H9 (cell line): ENCODE data around the gene SOD3. TPM values are rescaled to one million over a fixed set of nuclear protein-coding genes. Genes with fewer than 3 reads are reported as not detected.

Experiments
- DNase-seq: peaks from one replicate; pipeline ENCODE4 v3.0.0-alpha.2; 2017
- H2AFZ ChIP-seq: one replicate; pipeline ENCODE4 v1.6.1; 2013; ENCODE audit warnings: mild to moderate bottlenecking, low read length, control low read depth, moderate library complexity
- H2AK5ac ChIP-seq: 2 replicates; pipeline ENCODE4 v1.6.1; 2013; ENCODE audit warnings: low read length, control low read depth, mixed read lengths; ENCODE audit not compliant: insufficient read length
- H2BK120ac ChIP-seq: one replicate; pipeline ENCODE4 v1.6.1; 2013; ENCODE audit warnings: low read depth, mild to moderate bottlenecking, low read length, control low read depth, inconsistent platforms; ENCODE audit not compliant: poor library complexity, severe bottlenecking
- H2BK12ac ChIP-seq: 2 replicates; pipeline ENCODE4 v1.6.1; 2013; ENCODE audit warnings: low read length, control low read depth, mixed read lengths, low read depth; ENCODE audit not compliant: insufficient read length
- H2BK15ac ChIP-seq: 2 replicates; pipeline ENCODE4 v1.6.1; 2013; ENCODE audit warnings: low read depth, low read length, control low read depth
- H2BK20ac ChIP-seq: one replicate; pipeline ENCODE4 v1.6.1; 2013; ENCODE audit warnings: low read depth, mild to moderate bottlenecking, low read length, control low read depth, inconsistent platforms; ENCODE audit not compliant: poor library complexity, severe bottlenecking
- H2BK5ac ChIP-seq: 2 replicates; pipeline ENCODE4 v1.6.1; 2013; ENCODE audit warnings: low read length, control low read depth, mixed read lengths; ENCODE audit not compliant: insufficient read length
- H3K14ac ChIP-seq: 2 replicates; pipeline ENCODE4 v1.6.1; 2013; ENCODE audit warnings: low read length, control low read depth; ENCODE audit not compliant: insufficient read depth
- H3K18ac ChIP-seq: 2 replicates; pipeline ENCODE4 v1.6.1; 2013; ENCODE audit warnings: low read depth, mild to moderate bottlenecking, mixed read lengths, low read length, control low read depth; ENCODE audit not compliant: insufficient read length
- H3K23ac ChIP-seq: 2 replicates; pipeline ENCODE4 v1.6.1; 2013; ENCODE audit warnings: low read length, control low read depth, mixed read lengths, low read depth; ENCODE audit not compliant: insufficient read length
- H3K23me2 ChIP-seq: 2 replicates; pipeline ENCODE4 v1.6.1; 2013; ENCODE audit warnings: low read depth, mild to moderate bottlenecking, mixed read lengths, low read length, control low read depth; ENCODE audit not compliant: insufficient read length, poor library complexity, severe bottlenecking
- H3K27ac ChIP-seq: 2 replicates; pipeline ENCODE4 v1.5.1; 2013; ENCODE audit warnings: low read length, control low read depth, mixed read lengths, low read depth; ENCODE audit not compliant: insufficient read length
- H3K27me3 ChIP-seq: 2 replicates; pipeline ENCODE4 v1.6.1; 2013; ENCODE audit warnings: low read length, control low read depth, inconsistent platforms; ENCODE audit not compliant: insufficient read depth
- H3K4ac ChIP-seq: 2 replicates; pipeline ENCODE4 v1.6.1; 2013; ENCODE audit warnings: low read depth, mild to moderate bottlenecking, control low read depth, inconsistent platforms, low read length, moderate library complexity
- H3K4me1 ChIP-seq: 2 replicates; pipeline ENCODE4 v1.6.1; 2013; ENCODE audit warnings: low read length, control low read depth, inconsistent platforms; ENCODE audit not compliant: insufficient read depth
- H3K4me2 ChIP-seq: 2 replicates; pipeline ENCODE4 v1.6.1; 2013; ENCODE audit warnings: low read length, control low read depth, mixed read lengths; ENCODE audit not compliant: insufficient read length, insufficient read depth
- H3K56ac ChIP-seq: 2 replicates; pipeline ENCODE4 v1.6.1; 2013; ENCODE audit warnings: low read depth, mild to moderate bottlenecking, mixed read lengths, low read length, control low read depth; ENCODE audit not compliant: insufficient read length
- H3K79me1 ChIP-seq: 2 replicates; pipeline ENCODE4 v1.6.1; 2013; ENCODE audit warnings: low read depth, mild to moderate bottlenecking, moderate library complexity, low read length, control low read depth, inconsistent platforms; ENCODE audit not compliant: insufficient read depth, poor library complexity, severe bottlenecking
- H3K79me2 ChIP-seq: 2 replicates; pipeline ENCODE4 v1.6.1; 2013; ENCODE audit warnings: low read length, control low read depth, inconsistent platforms; ENCODE audit not compliant: insufficient read depth
- H3K9ac ChIP-seq: 2 replicates; pipeline ENCODE4 v1.6.1; 2013; ENCODE audit warnings: low read length, control low read depth, mixed read lengths; ENCODE audit not compliant: insufficient read length; ENCODE audit errors: extremely low read depth
- H3K9me3 ChIP-seq: one replicate; pipeline ENCODE4 v1.6.1; 2013; ENCODE audit warnings: low read depth, low read length, inconsistent platforms; ENCODE audit not compliant: control insufficient read depth
- H3T11ph ChIP-seq: one replicate; pipeline ENCODE4 v1.6.1; 2013; ENCODE audit warnings: mild to moderate bottlenecking, low read length, control low read depth, inconsistent platforms
- H4K20me1 ChIP-seq: one replicate; pipeline ENCODE4 v1.6.1; 2013; ENCODE audit not compliant: control insufficient read depth, insufficient read length, insufficient read depth
- H4K5ac ChIP-seq: 2 replicates; pipeline ENCODE4 v1.6.1; 2013; ENCODE audit warnings: low read depth, mild to moderate bottlenecking, mixed read lengths, low read length, control low read depth; ENCODE audit not compliant: insufficient read length
- H4K8ac ChIP-seq: replicated peaks from 2 replicates; pipeline ENCODE4 v1.6.1; 2013; ENCODE audit warnings: low read length, control low read depth, mixed read lengths, low read depth; ENCODE audit not compliant: insufficient read length
- H4K91ac ChIP-seq: 2 replicates; pipeline ENCODE4 v1.6.1; 2013; ENCODE audit warnings: low read depth, mild to moderate bottlenecking, moderate library complexity, mixed read lengths, low read length, control low read depth; ENCODE audit not compliant: insufficient read length
- H3K27ac Mint-ChIP-seq, 3 experiments: 2 replicates in 2 of 3; 3 replicates in 1 of 3; pipeline ENCODE4 v1.8.0; 2020 to 2021; ENCODE audit warnings: mixed read lengths in 3 of 3, mild to moderate bottlenecking in 1 of 3, moderate library complexity in 1 of 3
- H3K27me3 Mint-ChIP-seq: 2 replicates; pipeline ENCODE4 v1.8.0; 2021; ENCODE audit warnings: low read depth, mild to moderate bottlenecking, moderate library complexity, mixed read lengths
- H3K36me3 Mint-ChIP-seq, 3 experiments: 2 replicates in 2 of 3; 3 replicates in 1 of 3; pipeline ENCODE4 v1.8.0; 2020 to 2021; ENCODE audit warnings: low read depth in 3 of 3, mixed read lengths in 3 of 3; ENCODE audit not compliant: insufficient read depth in 1 of 3
- H3K4me1 Mint-ChIP-seq, 2 experiments: 2 replicates each; pipeline ENCODE4 v1.8.0; 2020; ENCODE audit warnings: mixed read lengths in 2 of 2
- H3K4me3 Mint-ChIP-seq, 2 experiments: 2 replicates in 1 of 2; 3 replicates in 1 of 2; pipeline ENCODE4 v1.8.0; 2020 to 2021; ENCODE audit warnings: mild to moderate bottlenecking in 2 of 2, mixed read lengths in 2 of 2, moderate library complexity in 1 of 2
- H3K9me3 Mint-ChIP-seq, 2 experiments: 2 replicates in 1 of 2; 3 replicates in 1 of 2; pipeline ENCODE4 v1.8.0; 2020; ENCODE audit warnings: mild to moderate bottlenecking in 2 of 2, mixed read lengths in 2 of 2, moderate library complexity in 1 of 2
- WGBS: extraction: QIAGEN DNeasy Blood & Tissue Kit; methylation state at CpG from one replicate; pipeline ENCODE4 v1.1.7; 2013; ENCODE audit warnings: missing lambda C conversion rate, low lambda C conversion rate, mixed read lengths; ENCODE audit not compliant: insufficient read length; ENCODE audit errors: extremely low coverage; 5-methylcytosine and 5-hydroxymethylcytosine counted together
- total RNA-seq: library from RNA; stranded (reverse); gene quantifications from 2 replicates; pipeline ENCODE4 v1.2.1, GENCODE V29; 2021
- TF ChIP-seq, protein P1 (sequence below): fragments of 200-600 bp; sonication (generic); conservative IDR thresholded peaks from 3 replicates; pipeline ENCODE4 v1.8.0; 2021; ENCODE audit warnings: antibody characterized with exemption, mild to moderate bottlenecking

The SOD3 gene
- total RNA-seq, 1 experiment from 2014 or later, result 3.3 TPM

DNA sequence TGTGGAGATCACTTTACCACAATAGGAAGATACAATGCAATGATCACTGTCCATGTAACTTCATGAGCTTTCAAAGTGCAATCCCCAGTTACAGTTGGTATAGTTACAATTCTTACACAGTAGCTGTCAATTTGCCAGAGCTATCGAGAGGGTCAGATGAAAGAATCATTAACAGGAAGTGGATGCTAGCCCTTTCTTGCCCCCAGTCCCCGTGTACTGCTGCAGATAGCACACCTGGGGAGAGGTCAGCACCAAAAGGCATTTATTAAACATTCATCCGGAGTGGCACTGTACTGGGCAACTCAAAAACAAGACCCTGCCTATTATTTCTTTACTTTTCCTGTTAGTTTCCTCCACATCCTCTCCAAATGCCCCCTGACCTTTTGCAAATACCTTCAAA lies 47.7 kb downstream of the SOD3 start:
- Histone ChIP-seq H4K5ac (no peak overlapping the region), H3K4me1 (0 out of 2 replicates have a peak, but pooled peaks cover 3% of the 10 kb centered on the region), H3K9me3 (no peaks in the 10 kb centered on the region), H2BK15ac (no peak overlapping the region), H4K20me1 (no peaks in the 10 kb centered on the region), H3K4me2 (no peak overlapping the region), H2AK5ac (no peak overlapping the region), H2BK5ac (no peak overlapping the region), H3T11ph (no peak overlapping the region), H2AFZ (no peak overlapping the region), H3K27me3 (no peaks in the 10 kb centered on the region), H4K91ac (no peak overlapping the region), H2BK20ac (no peak overlapping the region), H3K9ac (no peak overlapping the region), H3K23ac (no peak overlapping the region), H3K4ac (no peak overlapping the region), H3K27ac (no peak overlapping the region), H3K56ac (no peak overlapping the region), H3K79me2 (no peaks in the 10 kb centered on the region), H3K18ac (no peak overlapping the region), H3K79me1 (no peaks in the 10 kb centered on the region), H3K14ac (no peak overlapping the region), H2BK12ac (no peak overlapping the region), H2BK120ac (no peak overlapping the region), H3K23me2 (no peaks in the 10 kb centered on the region), H4K8ac (no peak overlapping the region)
- Mint-ChIP-seq H3K27ac (no peak overlapping the region), H3K4me3 (no peak overlapping the region), H3K27me3 (no peaks in the 10 kb centered on the region), H3K9me3 (no peaks in the 10 kb centered on the region), H3K4me1 (peaks cover 9 to 13% of the 10 kb centered on the region in 2 experiments), H3K36me3 (no peaks in the 10 kb centered on the region)
- no CpG with 5 or more reads among the region's 3 CpGs for WGBS
- DNase-seq, result no peak
- TF ChIP-seq, protein P1, sequence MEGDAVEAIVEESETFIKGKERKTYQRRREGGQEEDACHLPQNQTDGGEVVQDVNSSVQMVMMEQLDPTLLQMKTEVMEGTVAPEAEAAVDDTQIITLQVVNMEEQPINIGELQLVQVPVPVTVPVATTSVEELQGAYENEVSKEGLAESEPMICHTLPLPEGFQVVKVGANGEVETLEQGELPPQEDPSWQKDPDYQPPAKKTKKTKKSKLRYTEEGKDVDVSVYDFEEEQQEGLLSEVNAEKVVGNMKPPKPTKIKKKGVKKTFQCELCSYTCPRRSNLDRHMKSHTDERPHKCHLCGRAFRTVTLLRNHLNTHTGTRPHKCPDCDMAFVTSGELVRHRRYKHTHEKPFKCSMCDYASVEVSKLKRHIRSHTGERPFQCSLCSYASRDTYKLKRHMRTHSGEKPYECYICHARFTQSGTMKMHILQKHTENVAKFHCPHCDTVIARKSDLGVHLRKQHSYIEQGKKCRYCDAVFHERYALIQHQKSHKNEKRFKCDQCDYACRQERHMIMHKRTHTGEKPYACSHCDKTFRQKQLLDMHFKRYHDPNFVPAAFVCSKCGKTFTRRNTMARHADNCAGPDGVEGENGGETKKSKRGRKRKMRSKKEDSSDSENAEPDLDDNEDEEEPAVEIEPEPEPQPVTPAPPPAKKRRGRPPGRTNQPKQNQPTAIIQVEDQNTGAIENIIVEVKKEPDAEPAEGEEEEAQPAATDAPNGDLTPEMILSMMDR, result no peak
